DMS114 treated with DMSO at 0.1 percent for 48 hours (cell line): ENCODE results near the gene SNRPD3.
"Not testable (repeated sequence)": the region's sequence is repeated elsewhere in the genome, so short reads cannot be mapped to it uniquely, and the experiment has no call there.

Source experiments
- DNase-seq: peaks from one replicate; lab custom pipeline; 2025; ENCODE audit not compliant: unreplicated experiment; lab: John Stamatoyannopoulos, UW

SNRPD3 gene

DNA sequence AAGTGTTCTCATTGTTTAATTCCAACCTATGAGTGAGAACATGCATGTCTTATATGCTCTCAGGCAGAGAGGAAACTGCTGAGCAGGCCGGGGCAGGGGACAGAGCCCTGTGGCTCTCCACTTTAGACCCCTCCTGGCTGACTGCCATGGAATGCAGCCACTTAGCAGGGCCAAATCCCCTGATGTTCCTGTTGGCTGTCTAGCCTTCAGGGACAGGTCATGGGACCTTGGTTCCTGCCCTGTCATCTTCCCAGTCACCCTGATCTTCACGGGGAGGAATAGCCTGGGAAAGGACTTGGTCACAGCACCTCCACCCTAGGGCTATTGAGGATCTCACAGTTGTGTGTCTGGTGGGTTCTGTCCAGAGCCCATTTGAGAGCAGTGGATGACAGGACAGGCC, 50.5 kb downstream of the SNRPD3 start:
- not testable (repeated sequence) for DNase-seq

DNA sequence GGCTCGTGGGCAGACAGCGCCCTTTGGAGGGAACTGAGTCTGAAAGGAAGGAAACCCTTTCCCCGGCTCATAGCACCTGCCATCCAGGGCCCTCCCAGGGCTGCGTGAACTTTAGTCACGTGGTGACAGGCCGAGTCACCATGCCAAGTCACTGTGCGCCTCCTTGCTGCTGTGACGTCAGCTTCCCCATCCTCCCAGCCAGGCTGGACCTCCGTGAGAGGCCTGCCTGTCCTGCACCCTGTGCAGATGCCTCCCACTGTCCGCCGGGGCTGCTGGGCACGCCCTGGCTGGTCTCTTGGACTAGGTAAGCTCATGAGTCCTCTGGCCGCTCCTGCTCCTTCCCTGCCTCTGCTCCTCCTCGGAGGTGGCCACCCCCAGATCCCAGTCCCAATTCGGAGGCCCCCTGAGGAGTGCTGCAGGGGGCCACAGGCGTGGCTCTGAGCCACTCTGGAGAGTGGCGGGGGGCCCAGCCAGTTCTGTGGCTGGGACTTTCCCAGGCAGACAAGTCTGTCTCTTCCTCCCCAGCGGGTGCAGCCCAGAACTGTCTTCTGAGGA, 51.7 kb downstream of the SNRPD3 start:
- DNase-seq = not testable (repeated sequence)

DNA sequence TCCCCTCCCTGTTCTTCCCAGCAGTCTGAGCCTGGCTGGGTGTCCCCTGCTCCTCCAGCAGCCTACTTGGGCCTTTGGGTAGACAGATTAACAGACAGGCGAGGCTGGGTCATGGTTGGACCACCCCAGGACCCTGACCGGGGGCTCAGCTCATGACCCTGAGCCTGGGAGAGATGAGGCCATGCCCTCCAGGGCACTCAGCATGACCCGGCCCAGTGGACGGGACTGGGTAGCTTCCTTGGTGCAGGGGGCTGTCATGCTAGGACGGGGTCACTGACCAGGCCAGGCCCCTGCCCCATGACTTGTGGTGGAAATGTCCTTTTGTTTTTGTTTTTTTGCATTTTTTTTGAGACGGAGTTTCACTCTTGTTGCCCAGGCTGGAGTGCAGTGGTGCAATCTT, 52.5 kb downstream of the SNRPD3 start:
- not testable (repeated sequence) for DNase-seq

DNA sequence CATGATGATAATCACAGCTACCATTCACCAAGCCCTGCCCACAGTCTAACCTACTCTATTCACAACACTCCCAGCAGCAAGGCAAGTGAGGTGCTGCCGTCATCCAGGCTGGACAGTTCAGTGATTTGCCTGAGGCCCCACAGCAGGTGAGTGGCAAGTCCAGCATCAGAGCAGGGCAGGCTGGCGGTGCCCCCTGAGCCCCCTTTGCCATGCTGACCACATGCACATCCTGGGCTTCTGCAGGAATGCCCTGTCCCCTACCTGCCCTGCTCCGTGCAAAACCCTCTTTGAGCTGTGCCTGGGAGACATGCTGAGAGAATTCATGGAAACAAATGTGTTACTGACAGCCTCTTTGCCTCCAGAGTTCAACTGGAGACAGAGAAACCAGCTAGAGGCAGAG, 54.1 kb downstream of the SNRPD3 start:
- not testable (repeated sequence) for DNase-seq

DNA sequence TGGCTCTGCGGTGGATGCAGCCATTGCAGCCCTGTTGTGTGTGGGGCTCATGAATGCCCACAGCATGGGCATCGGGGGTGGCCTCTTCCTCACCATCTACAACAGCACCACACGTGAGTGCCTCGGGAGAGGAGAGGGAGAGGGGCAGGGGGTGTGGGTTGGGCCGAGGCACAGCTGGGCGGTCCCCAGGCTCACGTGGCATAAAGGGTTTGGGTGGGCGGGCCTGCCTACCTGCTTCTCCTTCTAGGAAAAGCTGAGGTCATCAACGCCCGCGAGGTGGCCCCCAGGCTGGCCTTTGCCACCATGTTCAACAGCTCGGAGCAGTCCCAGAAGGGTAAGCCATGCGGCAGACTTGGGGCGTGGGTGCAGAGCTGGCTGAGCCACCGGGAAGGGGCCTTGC, 59.0 kb downstream of the SNRPD3 start:
- DNase-seq = not testable (repeated sequence)

DNA sequence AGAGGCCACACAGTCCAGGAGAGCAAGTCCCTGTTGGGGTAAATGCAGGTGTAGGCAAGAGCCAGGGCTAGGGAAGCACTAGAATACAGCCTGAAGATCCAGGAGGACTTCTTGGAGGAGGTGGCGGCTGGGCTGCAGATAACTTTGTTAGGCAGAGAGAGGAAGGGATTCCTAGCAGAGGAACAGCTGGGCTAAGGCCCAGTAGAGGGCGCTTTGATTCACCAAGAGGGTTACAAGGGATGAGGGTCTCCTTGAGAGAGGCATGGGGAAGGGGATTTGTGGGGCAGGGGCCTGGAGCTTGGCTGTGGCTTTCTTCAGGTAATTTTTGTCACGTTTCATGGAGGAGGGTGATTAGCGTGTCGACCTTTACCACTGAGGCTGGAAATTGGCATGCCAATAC, 65.4 kb downstream of the SNRPD3 start:
- DNase-seq = not testable (repeated sequence)

DNA sequence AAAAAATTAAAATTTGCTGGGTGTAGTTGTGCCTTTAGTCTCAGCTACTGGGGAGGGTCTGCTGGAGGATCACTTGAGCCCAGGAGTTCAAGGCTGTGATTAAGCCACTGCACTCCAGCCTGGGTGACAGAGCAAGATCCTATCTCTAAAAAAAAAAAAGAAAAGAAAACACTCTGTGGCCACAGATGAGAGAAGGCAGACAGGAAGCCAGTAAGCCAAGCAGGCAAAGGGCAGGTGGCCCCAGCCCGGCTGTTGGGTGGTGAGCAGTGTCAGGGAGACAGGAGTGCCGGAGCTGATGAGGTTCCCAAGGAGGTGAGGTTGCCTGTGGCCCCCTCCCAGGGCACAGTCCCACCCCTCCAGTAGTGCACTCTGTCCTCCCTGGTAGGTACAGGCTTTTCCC, 66.8 kb downstream of the SNRPD3 start:
- not testable (repeated sequence) for DNase-seq
